GM18868 (cell line): ENCODE data around the gene AGTRAP.

Experiments
- ATAC-seq: cut with Tn5 transposase; IDR thresholded peaks from one replicate; pipeline ENCODE4 v1.9.1; 2021; ENCODE audit warnings: mild to moderate bottlenecking, moderate library complexity; ENCODE audit not compliant: unreplicated experiment

AGTRAP gene

DNA sequence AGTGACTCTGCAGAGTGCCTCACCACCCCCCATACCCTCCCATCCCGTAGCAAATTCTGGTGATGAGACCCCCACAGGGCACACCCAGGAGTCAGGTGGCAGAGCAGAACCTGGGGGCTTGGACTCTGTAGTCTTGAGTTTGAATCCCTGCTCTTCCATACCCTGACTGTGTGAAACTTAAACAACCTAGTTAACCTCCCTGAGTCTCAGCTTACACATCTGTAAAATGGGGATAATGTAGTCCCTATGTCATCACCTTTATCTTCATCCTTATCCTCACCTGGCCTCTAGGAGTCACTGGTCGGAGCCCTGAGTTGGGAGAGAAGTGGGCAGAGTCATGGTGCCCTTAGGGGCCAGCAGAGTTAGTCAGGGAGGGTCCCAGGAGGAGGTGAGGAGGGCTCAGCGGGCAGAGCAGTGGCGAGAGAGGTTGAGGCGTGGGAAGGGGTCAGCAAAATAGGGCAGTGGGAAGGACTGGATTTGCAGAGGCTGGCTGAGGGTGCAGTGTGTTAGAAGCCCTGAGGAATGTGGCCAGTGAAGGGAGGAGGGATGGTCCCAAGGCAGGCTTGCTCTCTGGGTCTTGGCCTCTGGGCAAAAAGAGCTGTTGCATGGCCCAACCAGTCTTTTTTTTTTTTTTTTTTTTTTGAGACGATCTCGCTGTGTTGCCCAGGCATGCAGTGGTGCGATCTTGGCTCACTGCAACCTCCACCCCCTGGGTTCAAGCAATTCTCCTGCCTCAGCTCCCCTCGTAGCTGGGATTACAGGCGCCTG lies 44.6 kb downstream of the AGTRAP start:
- ATAC-seq = no peak

DNA sequence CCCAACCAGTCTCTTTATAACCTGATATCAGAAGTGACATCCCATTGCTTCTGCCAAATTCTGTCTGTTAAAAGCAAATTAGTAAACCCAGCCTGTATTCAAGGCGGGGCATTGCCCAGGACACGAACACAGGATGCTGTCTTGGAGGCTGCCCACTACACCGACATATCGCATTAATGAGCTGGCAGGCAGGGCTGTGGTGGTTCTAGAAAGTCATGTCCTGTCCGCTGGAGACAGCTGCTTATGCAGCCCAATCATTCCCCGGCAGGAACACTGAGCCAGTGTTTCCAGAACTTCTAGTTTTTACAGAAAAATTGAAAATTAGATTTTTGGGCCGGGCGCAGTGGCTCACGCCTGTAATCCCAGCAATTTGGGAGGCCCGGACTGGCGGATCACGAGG lies 45.4 kb downstream of the AGTRAP start:
- no peak for ATAC-seq

DNA sequence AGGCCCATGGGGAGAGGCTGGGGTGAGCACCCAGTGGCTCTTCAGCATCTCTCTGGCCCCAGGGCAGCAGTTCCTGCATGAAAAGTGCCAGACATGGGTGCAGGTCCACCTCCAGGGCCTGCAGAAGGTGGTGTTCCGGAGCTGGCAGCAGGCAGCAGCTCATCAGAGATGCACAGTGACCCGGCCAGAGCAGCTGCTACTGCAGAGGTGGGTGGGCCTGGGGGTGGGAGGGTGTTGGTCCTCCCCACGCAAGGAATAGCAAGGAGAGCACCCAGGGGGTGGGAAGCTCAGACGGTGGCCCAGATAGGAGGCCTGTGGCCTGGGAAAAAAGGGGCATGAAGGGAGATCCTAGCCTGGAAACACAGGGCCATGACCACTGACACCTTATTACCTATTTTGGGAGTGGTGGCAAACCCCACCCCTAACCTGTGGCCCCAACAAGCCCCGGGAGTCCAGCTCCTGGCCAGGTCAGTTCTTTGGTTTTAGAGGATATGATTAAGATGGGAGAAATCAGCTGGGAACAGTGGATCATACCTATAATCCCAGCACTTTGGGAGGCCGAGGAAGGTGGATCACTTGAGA lies 46.3 kb downstream of the AGTRAP start:
- no peak for ATAC-seq

DNA sequence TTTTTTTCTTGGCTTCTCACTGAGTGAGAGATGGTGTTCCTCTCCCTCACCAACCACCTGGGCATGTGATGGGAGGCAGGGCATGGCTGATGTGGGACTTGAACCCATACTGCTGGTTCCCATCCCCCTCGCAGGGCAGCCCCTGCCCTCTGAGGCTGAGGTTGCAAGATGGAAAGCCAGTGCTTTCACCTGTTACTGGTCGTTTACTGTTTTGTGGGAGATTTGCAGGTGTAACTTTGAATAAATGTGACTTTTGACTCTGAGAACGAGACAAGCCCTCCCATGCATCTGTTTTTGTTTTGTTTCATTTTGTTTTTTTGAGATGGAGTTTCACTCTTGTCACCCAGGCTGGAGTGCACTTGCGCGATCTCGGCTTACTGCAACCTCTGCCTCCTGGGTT lies 47.6 kb downstream of the AGTRAP start:
- no peak for ATAC-seq

DNA sequence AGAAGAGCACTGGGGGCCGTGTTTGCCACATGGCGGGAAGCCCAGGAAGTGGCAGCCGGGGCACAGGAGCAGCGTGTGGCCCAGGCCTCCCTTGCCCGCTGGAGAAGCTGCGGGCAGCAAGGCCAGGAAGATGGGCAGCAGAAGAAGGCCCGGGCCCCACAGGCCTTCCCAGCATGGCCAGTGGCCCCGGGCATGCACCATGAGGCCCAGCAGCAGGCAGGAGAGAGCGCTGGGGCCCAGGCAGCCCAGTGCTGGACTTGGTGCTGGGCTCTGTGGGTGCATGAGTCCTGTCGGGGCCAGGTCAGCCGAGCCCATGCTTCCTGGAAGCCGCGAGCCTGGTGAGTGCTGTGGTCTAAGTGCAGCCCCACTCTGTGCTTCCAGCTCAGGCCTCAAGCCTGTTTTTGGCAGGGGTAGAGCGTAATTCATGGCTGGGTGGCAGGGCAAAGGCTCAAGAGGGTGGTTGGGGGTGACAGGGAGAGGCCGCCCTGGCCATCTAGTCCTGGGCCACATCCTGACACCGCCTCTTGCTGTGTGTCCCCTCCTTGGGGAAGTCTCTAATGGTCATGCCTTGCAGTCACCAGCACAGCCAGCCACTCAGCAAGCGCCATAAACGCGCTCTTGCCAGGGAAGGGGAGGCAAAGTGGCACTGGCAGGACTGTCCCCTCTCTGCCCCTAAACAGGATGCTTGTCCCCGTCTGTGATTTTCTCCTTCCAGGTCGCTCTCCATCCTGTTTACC lies 48.5 kb downstream of the AGTRAP start:
- no peak for ATAC-seq

DNA sequence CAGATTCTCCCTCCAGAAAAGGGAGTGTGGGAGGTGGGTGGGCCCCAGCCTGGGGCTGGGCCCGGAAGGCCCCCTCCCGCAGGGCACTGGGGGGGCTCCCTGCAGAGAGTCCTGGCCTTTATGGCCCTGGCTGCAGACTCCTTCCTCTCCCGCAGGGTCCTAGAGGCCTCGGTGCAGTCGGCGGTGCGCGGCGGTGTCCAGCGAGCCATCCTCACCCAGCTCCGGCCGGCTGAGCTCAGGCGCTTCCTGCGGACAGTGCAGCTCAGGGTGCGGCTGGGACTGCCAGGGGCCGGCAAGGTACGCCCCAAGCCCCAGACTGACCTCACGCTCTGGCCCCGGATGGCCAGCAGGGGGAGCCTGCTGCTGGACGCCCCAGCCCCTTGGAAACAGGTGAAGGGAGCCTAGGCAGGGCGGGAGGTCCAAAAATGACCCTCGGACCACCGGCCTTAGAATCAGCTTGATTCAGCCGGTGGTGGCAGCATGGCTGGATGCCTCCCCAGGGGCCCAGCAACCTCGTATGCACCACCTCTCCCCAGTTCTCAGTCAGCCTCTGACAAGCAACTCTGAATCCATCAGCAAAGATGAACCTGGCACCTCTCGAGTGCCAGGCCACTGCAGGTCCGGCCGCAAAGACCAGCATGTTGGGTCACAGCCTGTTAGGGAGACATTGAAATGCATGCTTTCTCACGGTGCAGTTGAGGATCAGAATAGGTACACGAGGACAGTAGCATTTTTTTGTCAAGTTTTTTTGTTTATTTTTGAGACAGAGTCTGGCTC lies 49.2 kb downstream of the AGTRAP start:
- no peak for ATAC-seq

DNA sequence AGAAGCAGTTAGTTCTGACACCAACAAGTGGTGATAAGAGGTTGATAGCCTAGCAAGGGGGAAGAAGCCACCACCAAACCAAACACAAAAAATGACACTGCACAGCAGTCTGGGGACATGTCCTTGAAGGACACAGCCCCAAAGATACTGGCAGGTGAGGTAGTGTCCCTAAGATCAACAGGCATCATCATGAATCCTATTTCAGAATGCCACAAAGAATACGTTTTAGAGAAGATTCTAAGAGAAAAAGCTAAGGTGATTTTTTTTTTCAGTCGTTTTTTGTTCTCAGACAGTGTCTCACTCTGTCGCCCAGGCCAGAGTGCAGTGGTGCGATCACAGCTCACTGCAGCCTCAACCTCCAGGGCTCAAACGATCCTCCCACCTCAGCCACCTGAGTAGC lies 50.2 kb downstream of the AGTRAP start:
- ATAC-seq = no peak

DNA sequence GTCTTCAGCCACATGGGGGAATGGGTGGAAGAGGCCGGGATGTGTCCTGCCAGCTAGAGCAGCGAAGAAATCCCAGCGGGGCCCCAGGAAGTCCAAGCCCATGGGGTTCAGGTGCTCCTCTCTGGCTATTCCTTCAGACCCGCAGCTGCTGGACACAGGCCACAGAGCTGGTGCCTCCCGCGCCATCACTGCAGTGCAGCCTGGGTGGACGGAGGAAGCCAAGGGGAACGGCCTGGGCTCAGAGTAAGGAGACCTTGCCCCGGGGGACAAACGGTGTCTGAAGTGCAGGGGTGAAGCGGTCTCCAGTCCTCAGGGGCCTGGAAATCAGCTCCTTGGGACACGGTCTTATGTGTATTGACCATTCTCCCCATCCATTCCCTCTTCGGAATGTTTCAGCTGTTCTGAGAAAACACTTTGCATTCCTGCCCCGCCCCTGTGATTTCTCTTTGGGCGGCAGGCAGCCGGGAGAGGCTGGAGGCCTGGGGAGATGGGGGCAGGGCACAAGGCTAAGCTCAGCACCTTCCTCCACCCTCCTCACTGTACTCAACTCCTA lies 51.4 kb downstream of the AGTRAP start:
- ATAC-seq = no peak

DNA sequence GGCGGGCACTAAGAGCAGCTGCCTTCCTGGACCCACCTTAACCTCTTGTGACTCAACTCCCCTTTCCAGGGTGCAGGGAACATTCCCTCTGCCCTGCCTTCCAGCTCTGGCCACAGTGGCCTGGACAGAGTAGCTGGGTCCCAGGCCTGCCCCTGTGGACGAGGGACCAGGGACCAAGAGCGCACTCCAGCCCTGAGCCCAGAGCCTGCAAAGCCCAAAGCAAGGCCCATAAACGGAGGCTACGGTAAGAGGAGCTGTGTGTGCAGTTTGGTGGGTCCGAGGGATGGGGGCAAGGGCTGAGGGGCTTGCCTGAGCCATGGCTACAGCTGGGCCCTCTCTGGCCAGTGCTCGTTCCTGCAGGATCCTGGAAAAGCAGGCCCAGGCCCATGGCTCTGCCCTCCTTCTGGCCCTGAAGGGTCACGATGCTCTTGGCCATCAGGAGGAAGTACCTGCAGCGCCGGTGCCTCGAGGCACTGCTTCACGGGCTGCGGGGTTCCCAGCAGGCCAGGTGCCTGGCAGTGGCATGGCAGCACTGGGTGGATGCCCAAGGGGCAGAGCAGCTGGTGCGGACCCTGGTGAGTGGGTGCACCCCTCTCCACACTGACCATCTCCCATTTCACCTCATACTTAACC lies 52.0 kb downstream of the AGTRAP start:
- no peak for ATAC-seq

DNA sequence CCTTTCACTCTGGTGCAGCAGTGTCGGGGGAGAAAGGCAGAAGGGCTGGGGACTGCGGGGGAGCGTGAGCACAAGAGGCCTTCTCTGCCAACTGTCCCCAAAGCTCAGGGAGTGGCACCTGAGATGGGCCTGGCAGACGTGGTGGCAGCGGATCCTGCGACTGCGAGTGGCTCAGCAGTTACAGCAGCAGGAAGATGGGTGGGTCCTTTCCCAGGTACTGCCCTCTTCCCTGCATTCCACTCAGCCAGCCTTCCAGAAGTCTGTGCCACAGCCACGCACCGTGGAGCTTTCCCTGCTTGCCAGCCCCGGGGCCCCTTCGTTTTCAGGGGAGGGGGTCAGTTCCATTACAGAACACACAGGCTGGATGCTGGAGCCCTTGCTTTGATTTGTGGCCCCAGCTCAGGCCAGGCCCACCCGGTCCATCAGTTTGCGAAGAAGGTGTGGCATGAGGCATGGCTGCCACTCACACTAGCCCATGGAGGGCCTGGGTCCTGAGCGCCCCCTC lies 52.7 kb downstream of the AGTRAP start:
- no peak for ATAC-seq

DNA sequence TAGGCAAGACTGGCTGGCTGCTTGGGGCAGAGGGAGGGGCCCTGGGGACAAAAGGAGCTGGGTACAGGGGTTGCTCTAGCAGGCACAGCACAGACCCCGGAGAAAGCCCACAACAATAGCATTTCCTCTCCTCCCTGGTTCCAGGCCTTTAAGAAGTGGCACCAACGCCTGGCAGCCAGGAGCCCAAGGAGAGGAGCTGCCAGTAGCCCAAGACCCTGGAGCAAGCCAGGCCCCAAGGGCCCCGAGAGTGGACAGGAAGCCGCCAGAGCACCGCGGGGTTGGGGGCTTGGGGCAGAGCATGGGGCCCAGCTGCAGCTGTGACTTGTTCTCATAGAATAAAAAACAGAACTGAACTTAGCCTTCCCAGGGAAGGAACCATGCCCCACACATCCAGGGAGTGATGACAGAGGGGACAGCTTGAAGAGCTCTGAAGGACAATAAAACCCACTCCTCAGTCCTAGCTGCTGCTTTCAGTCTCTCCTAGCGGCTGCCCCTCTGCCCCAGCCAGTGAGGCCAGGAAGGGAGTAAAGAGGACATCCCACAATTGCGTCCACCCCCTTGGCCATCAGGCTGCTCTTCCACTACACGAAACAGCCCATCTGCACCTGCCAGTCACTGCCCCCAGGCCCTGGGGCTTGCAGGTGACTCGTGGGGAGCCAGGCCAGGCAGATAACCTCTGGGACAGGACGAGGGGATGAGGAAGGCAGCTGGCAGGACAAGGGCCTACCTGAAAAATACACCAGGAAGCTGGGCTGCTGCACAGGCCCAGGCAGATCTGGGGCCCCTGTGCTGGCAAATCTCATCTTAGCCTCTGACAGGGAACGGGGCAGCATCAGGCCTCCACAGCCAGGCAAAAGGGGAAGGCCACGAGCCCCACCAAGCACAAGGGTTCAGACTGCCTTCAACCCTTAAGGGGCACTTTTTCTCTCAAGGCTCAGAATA lies 53.5 kb downstream of the AGTRAP start:
- no peak for ATAC-seq

DNA sequence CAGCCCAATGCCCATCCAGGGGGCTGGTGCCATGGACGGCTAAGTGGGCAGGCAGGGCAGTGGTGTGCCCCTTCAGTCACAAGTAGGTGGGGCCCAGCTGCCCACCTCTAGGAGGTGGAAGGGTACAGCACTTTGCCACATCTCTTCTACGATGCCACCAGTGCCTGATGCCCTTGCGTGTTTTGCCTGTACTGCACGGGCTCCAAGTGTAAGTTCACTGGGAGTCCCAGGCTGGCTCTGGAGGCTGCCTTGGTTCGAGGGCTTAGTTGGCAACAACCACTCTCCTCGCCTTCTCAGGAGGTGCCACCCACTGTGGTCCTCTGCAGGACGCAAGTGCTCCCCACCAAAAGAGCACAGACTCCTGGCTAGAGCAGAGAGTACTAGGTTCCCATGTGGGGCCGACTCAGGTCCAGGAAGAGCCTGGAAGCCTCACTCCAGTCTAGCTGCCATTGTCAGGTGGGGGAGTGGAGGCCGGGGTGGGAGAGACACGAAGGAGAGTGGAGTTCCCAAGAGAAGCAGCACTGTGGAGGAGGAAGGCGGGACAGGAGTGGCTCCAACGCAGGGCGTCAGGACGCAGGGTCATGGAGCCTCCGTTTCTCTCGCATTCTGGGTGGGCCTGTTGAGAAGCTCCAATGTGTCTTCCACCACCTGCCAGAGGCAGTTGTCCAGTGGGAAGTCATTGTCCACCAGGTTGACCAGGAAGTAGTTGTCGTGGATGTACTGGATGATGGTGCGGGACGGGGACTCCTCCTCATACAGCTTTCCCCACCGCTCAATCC lies 54.4 kb downstream of the AGTRAP start:
- ATAC-seq = no peak

DNA sequence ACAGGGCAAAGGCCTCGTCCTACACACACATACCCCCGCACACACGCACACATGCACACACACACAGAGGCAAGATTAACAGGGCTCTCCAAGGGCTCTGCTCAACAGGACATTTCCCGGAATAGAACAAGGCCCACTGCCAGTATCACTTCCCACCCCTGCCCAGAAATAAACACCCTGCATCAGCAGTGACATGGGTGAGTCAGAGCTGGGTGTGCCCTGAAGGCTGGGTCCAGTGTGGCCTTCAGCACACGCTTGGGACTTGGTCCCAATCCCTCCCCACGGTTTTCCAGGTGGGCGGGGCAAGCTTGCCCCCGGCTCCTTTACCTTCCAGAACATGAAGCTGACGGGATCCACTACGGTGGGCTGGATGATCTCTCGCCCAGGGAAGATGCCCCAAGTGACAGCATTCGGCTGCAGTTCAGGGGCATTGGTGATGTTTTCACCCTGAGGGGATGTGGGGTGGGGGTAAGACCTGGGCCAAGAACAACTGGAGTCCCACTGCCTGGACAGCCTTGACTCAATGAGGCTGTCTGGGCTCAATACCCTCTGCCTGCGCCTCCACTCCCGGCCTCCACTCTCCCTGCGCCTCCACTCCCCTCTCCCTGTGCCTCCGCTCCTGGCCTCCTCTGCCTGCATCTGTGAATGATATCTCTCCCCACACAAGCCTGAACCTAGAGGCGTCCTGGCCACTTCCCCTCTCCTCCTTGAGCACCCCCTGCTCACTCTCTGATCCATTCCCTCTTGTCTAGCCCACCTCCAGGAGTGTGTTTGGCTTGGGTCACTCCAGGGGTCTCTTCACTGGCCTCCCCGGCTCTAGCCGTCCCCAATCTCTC lies 55.2 kb downstream of the AGTRAP start:
- ATAC-seq = no peak

DNA sequence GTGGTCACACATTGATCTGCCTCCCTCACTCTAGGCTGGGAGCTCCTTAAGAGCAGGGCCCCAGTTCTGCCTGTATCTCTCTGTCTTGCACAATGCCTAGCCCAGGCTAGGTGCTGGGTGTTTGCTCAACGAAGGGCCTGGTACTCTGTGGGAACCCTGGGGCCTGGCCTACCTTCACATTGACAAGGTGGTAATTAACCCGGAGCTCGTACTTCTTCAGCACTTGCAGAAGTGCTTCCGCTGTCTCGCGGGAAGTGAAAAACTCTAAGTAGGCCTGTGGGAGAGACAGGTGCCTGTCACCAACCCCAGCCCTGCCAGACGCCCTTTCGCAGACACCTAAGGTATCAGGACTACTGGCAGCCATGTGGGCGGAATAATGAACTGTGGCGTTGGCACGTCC lies 56.2 kb downstream of the AGTRAP start:
- no peak for ATAC-seq

DNA sequence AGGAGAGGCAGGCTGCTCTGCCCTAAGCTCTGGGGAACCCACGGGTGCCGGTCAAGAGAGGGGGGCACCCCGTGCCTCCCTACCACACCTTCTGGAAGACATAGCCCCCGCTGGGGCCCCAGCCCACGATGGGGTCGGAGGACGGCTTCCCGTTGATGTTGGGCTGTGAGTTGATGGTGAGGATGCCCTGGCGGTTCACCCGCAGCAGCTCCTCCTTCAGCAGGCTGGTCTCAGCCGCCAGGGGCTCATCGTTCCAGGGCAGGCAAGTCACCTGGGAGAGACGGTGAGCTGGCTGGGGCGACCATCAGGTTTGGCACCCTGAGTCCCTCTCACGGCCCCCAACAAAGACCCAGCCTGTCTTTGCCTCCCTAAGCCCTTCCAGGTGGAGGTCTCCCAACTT lies 57.9 kb downstream of the AGTRAP start:
- no peak for ATAC-seq

DNA sequence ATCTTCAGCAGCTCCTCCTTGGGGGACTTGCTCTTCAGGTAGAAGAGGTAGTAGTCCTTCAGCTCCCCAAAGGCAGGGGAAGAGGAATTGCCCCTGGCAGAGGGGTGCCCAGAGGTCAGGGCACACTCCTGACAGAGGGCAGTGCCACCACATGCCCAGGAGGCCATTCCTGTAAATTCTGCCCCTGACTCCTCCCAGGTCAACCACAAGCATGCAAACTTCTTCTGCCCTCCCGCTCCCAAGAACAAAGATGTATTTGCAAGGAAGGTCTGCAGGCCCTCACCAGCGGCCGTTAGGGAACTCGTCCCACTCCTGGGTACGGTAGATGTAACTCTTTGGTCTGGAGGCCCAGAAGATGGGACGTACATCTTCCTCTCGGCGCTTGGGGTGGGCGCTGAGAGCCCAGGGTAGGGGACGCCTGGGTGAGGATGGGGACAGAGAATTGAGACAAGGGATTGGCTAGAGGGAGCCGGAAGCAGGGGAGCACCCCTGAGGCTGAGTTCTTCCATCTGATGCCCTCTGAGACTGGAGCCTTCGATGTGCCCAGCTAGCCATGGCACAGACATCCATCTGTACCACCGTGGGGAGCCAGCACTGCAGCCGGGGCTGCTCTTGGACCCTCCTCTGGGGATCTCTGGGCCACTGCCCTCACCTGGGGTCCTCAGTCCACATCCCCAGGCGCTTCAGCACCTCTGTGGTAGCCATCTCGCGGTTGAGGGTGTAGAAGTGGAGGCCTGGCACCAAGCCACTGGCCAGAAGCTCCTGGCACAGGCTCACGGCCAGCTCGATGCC lies 58.7 kb downstream of the AGTRAP start:
- no peak for ATAC-seq
